Panc1 (cell line): ENCODE measurements around the gene FAM24B.

Experiments
- POLR2AphosphoS5 ChIP-seq: IDR thresholded peaks from 2 replicates; pipeline ENCODE4 v1.6.1; 2012; ENCODE audit warnings: mild to moderate bottlenecking, low read depth, low read length, moderate library complexity
- TF ChIP-seq, protein P1 (sequence below): fragments of 450-650 bp; IDR thresholded peaks from 2 replicates; pipeline ENCODE4 v1.5.1; 2017; ENCODE audit warnings: mild to moderate bottlenecking

DNA sequence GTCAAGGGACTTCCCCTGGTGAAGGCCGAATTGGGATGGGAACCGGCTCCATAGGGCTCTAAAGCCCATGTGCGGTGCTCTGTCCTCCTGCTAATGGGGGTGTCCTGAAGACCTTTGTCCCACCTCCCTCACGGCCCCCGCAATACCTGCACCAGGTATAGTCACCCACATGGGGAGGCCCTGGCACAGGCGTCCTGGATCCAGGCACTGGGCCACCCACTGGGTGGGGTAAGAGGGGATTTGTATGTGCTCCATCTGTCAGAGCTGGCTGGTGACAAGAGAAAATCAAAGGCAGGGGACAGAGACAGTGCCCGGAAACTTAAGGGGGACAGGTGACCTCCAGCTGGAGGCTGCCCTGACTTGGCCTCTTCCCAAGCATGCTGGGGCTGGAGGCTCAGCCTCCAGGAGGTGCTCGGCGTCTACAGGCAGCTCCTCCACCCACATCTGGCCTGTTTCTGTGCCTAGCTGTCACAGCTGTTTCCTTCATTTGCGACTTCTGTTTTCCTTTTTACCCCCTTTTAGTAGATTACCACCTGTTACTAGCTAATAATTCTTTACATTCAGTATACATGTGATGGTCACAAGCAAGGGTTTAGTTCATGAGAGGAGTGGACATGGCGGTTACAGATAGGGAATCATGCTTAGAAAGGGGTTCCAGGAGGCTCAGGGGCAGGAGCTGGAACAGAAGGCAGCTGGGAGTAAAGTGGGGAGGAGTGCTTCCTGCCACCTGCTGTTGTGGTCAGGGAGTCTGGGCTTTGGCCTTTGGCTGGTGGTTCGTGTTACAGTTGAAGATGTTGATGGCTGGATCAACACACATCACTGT, 31.4 kb downstream of the FAM24B start:
- TF ChIP-seq, protein P1, sequence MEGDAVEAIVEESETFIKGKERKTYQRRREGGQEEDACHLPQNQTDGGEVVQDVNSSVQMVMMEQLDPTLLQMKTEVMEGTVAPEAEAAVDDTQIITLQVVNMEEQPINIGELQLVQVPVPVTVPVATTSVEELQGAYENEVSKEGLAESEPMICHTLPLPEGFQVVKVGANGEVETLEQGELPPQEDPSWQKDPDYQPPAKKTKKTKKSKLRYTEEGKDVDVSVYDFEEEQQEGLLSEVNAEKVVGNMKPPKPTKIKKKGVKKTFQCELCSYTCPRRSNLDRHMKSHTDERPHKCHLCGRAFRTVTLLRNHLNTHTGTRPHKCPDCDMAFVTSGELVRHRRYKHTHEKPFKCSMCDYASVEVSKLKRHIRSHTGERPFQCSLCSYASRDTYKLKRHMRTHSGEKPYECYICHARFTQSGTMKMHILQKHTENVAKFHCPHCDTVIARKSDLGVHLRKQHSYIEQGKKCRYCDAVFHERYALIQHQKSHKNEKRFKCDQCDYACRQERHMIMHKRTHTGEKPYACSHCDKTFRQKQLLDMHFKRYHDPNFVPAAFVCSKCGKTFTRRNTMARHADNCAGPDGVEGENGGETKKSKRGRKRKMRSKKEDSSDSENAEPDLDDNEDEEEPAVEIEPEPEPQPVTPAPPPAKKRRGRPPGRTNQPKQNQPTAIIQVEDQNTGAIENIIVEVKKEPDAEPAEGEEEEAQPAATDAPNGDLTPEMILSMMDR: no peak
- TF ChIP-seq POLR2AphosphoS5: no peak
